Measurements from ENCODE around the gene MAP10.
A peak's percentile ranks its signal among the peaks of the same experiment; 100 is the strongest.
"Not testable (repeated sequence)": the region's sequence is repeated elsewhere in the genome, so short reads cannot be mapped to it uniquely, and the experiment has no call there.

MAP10 gene

GRCh38 chr1:232805269-232806185, at the start of gene MAP10:
MAP10 (plus strand) TSS chr1:232805416; CDS start chr1:232805450, 34 bp downstream.
- peak; percentile 59 for DNase-seq (ENCODE audit: low spot score)

- peak; percentile 62 for DNase-seq (ENCODE audit: low spot score)
These were observed 40.6 kb upstream of the MAP10 start for GRCh38 chr1:232764458-232765251.

GRCh38 chr1:232765542-232765941, 39.7 kb upstream of the MAP10 start:
- no peak for DNase-seq (ENCODE audit: low spot score)

GRCh38 chr1:232766241-232766890, 38.9 kb upstream of the MAP10 start:
- no peak for DNase-seq (ENCODE audit: low spot score)

GRCh38 chr1:232766904-232767303, 38.3 kb upstream of the MAP10 start:
- DNase-seq (ENCODE audit: low spot score), result no peak

- DNase-seq (ENCODE audit: low spot score), result no peak
These were observed 37.7 kb upstream of the MAP10 start for GRCh38 chr1:232767305-232768074.

GRCh38 chr1:232768793-232769192, 36.4 kb upstream of the MAP10 start:
- DNase-seq (ENCODE audit: low spot score), result no peak

- DNase-seq (ENCODE audit: low spot score), result no peak
These were observed 35.5 kb upstream of the MAP10 start for GRCh38 chr1:232769733-232770132.

- DNase-seq (ENCODE audit: low spot score), result no peak
These were observed 31.5 kb upstream of the MAP10 start for GRCh38 chr1:232773752-232774151.

- DNase-seq (ENCODE audit: low spot score), result no peak
These were observed 28.6 kb upstream of the MAP10 start for GRCh38 chr1:232776526-232777106.

- DNase-seq (ENCODE audit: low spot score), result no peak
These were observed 24.9 kb upstream of the MAP10 start for GRCh38 chr1:232780354-232780753.

- DNase-seq (ENCODE audit: low spot score), result no peak
These were observed 20.4 kb upstream of the MAP10 start for GRCh38 chr1:232784794-232785193.

- not testable (repeated sequence) for DNase-seq (ENCODE audit: low spot score)
These were observed 19.6 kb upstream of the MAP10 start for GRCh38 chr1:232785630-232786029.

GRCh38 chr1:232786845-232787455, 18.3 kb upstream of the MAP10 start:
- no peak for DNase-seq (ENCODE audit: low spot score)

- no peak for DNase-seq (ENCODE audit: low spot score)
These were observed 16.9 kb upstream of the MAP10 start for GRCh38 chr1:232788235-232788872.

GRCh38 chr1:232789651-232790050, 15.6 kb upstream of the MAP10 start:
- DNase-seq (ENCODE audit: low spot score), result no peak

GRCh38 chr1:232792949-232793348, 12.3 kb upstream of the MAP10 start:
- DNase-seq (ENCODE audit: low spot score), result no peak

- no peak for DNase-seq (ENCODE audit: low spot score)
These were observed 11.3 kb upstream of the MAP10 start for GRCh38 chr1:232793944-232794343.

- no peak for DNase-seq (ENCODE audit: low spot score)
These were observed 9.6 kb upstream of the MAP10 start for GRCh38 chr1:232795497-232796053.
